Loucy (cell line): ENCODE results near the gene C1QTNF1.

Source experiments
- H2AFZ ChIP-seq: fragments of 200-600 bp; sonication (generic); 2 replicates; pipeline ENCODE4 v1.6.0; 2016; ENCODE audit warnings: antibody characterized with exemption, mild to moderate bottlenecking, low read length, moderate library complexity
- H3F3A ChIP-seq: fragments of 200-600 bp; 2 replicates; pipeline ENCODE4 v1.6.0; 2016; ENCODE audit warnings: antibody characterized with exemption, low read depth, mild to moderate bottlenecking
- H3K27me3 ChIP-seq: fragments of 200-600 bp; sonication (generic); 2 replicates; pipeline ENCODE4 v1.6.1; 2014; ENCODE audit warnings: low read length, mild to moderate bottlenecking; ENCODE audit not compliant: insufficient read depth, poor library complexity, severe bottlenecking
- H3K36me3 ChIP-seq: fragments of 200-600 bp; sonication (generic); 2 replicates; pipeline ENCODE4 v1.6.1; 2016; ENCODE audit warnings: low read length; ENCODE audit not compliant: insufficient read depth
- H3K4me1 ChIP-seq: fragments of 200-600 bp; sonication (generic); 2 replicates; pipeline ENCODE4 v1.5.1; 2014; ENCODE audit warnings: low read length, mild to moderate bottlenecking; ENCODE audit not compliant: insufficient read depth, poor library complexity, severe bottlenecking
- H3K4me2 ChIP-seq: fragments of 200-600 bp; sonication (generic); 2 replicates; pipeline ENCODE4 v1.6.0; 2014; ENCODE audit warnings: antibody characterized with exemption, low read length, low read depth, mild to moderate bottlenecking; ENCODE audit not compliant: poor library complexity, severe bottlenecking
- H3K4me3 ChIP-seq: fragments of 200-600 bp; sonication (generic); 2 replicates; pipeline ENCODE4 v1.5.1; 2014; ENCODE audit warnings: low read length, mild to moderate bottlenecking, mixed read lengths; ENCODE audit not compliant: poor library complexity, severe bottlenecking
- H3K79me2 ChIP-seq: fragments of 200-600 bp; sonication (generic); 2 replicates; pipeline ENCODE4 v1.6.1; 2014; ENCODE audit warnings: low read length; ENCODE audit not compliant: insufficient read depth
- H3K9ac ChIP-seq: fragments of 200-600 bp; sonication (generic); 2 replicates; pipeline ENCODE4 v1.6.0; 2014; ENCODE audit warnings: mild to moderate bottlenecking, low read depth, low read length, moderate library complexity; ENCODE audit not compliant: poor library complexity, severe bottlenecking
- H3K9me2 ChIP-seq: fragments of 200-600 bp; sonication (generic); replicated peaks from 2 replicates; pipeline ENCODE4 v1.6.1; 2016; ENCODE audit warnings: low read depth, low read length, mixed read lengths
- H3K9me3 ChIP-seq: fragments of 200-600 bp; sonication (generic); 2 replicates; pipeline ENCODE4 v1.6.1; 2014; ENCODE audit warnings: mild to moderate bottlenecking, antibody characterized with exemption, low read length, low read depth; ENCODE audit not compliant: insufficient read depth
- H4K20me1 ChIP-seq: fragments of 200-600 bp; sonication (generic); 2 replicates; pipeline ENCODE4 v1.6.0; 2014; ENCODE audit warnings: antibody characterized with exemption, low read length, mild to moderate bottlenecking; ENCODE audit not compliant: insufficient read depth, poor library complexity, severe bottlenecking
- CTCF ChIP-seq: fragments of 200-600 bp; sonication (generic); conservative IDR thresholded peaks from 2 replicates; pipeline ENCODE4 v1.5.1; 2014; ENCODE audit warnings: mild to moderate bottlenecking, antibody characterized with exemption, low read length
- EZH2phosphoT487 ChIP-seq: fragments of 200-600 bp; IDR thresholded peaks from 2 replicates; pipeline ENCODE4 v1.6.1; 2018; ENCODE audit warnings: antibody characterized with exemption, mild to moderate bottlenecking, moderate library complexity, borderline replicate concordance

Gene C1QTNF1

GRCh38 chr17:79038545-79039135 is 14.7 kb downstream of the C1QTNF1 start:
- Histone ChIP-seq H4K20me1 (no peaks in the 10 kb centered on the region), H3K4me2 (no peak overlapping the region), H3K79me2 (no peaks in the 10 kb centered on the region), H3K9me2 (no peaks in the 10 kb centered on the region), H2AFZ (no peak overlapping the region), H3K4me1 (no peaks in the 10 kb centered on the region), H3K9me3 (no peaks in the 10 kb centered on the region), H3K9ac (no peak overlapping the region), H3K36me3 (no peaks in the 10 kb centered on the region), H3F3A (no peaks in the 10 kb centered on the region), H3K4me3 (no peak overlapping the region), H3K27me3 (no peaks in the 10 kb centered on the region)
- TF ChIP-seq EZH2phosphoT487 = no peak
- TF ChIP-seq CTCF = no peak

- H3K9me2 ChIP-seq = no peaks in the 10 kb centered on the region
- H3K4me2 ChIP-seq = no peak overlapping the region
- no peaks in the 10 kb centered on the region for H3K4me1 ChIP-seq
- no peaks in the 10 kb centered on the region for H4K20me1 ChIP-seq
- no peak overlapping the region for H2AFZ ChIP-seq
- no peaks in the 10 kb centered on the region for H3K9me3 ChIP-seq
- no peaks in the 10 kb centered on the region for H3K36me3 ChIP-seq
- H3K27me3 ChIP-seq = no peaks in the 10 kb centered on the region
- TF ChIP-seq CTCF (no peak), EZH2phosphoT487 (no peak)
- no peak overlapping the region for H3K9ac ChIP-seq
- H3K79me2 ChIP-seq = no peaks in the 10 kb centered on the region
- no peak overlapping the region for H3K4me3 ChIP-seq
- no peaks in the 10 kb centered on the region for H3F3A ChIP-seq
Observed at GRCh38 chr17:79039171-79039570, 15.2 kb downstream of the C1QTNF1 start.

GRCh38 chr17:79039886-79040285 is 15.9 kb downstream of the C1QTNF1 start:
- no peak for TF ChIP-seq CTCF
- TF ChIP-seq EZH2phosphoT487 = no peak
- Histone ChIP-seq H4K20me1 (no peaks in the 10 kb centered on the region), H3K79me2 (no peaks in the 10 kb centered on the region), H3K9me2 (no peaks in the 10 kb centered on the region), H3K4me3 (no peak overlapping the region), H3K9ac (no peak overlapping the region), H3K4me1 (no peaks in the 10 kb centered on the region), H3K9me3 (no peaks in the 10 kb centered on the region), H3F3A (no peaks in the 10 kb centered on the region), H3K4me2 (no peak overlapping the region), H3K27me3 (no peaks in the 10 kb centered on the region), H3K36me3 (no peaks in the 10 kb centered on the region), H2AFZ (no peak overlapping the region)
